GM23338 (cell line): ENCODE measurements around the gene NPC2. TPM values are rescaled to one million over a fixed set of nuclear protein-coding genes. Genes with fewer than 3 reads are reported as not detected.

Experiments
- ATAC-seq: fragments of 200-7000 bp; cut with Tn5 transposase; 3 replicates; pipeline ENCODE4 v1.9.1; 2020
- DNase-seq: peaks from one replicate; pipeline ENCODE4 v3.0.0-alpha.2; 2015; ENCODE audit warnings: low spot score
- H2AFZ ChIP-seq: fragments of 200-600 bp; sonication (generic); 2 replicates; pipeline ENCODE4 v1.8.0; 2016; ENCODE audit warnings: antibody characterized with exemption, mild to moderate bottlenecking, moderate library complexity
- H3F3A ChIP-seq: fragments of 200-600 bp; sonication (generic); replicated peaks from 2 replicates; pipeline ENCODE4 v1.8.0; 2017; ENCODE audit warnings: antibody characterized with exemption, mixed run types, low read depth
- H3K27ac ChIP-seq: fragments of 200-600 bp; sonication (generic); 2 replicates; pipeline ENCODE4 v1.6.1; 2016; ENCODE audit warnings: low read depth
- H3K27me3 ChIP-seq: fragments of 200-600 bp; sonication (generic); 2 replicates; pipeline ENCODE4 v1.8.0; 2016; ENCODE audit warnings: mild to moderate bottlenecking, mixed run types, moderate library complexity; ENCODE audit not compliant: insufficient read depth
- H3K36me3 ChIP-seq: fragments of 200-600 bp; sonication (generic); 2 replicates; pipeline ENCODE4 v1.8.0; 2016; ENCODE audit warnings: mild to moderate bottlenecking; ENCODE audit not compliant: insufficient read depth
- H3K4me1 ChIP-seq: fragments of 200-600 bp; sonication (generic); 2 replicates; pipeline ENCODE4 v1.8.0; 2016; ENCODE audit warnings: mild to moderate bottlenecking, moderate library complexity; ENCODE audit not compliant: insufficient read depth
- H3K4me2 ChIP-seq: fragments of 200-600 bp; sonication (generic); 2 replicates; pipeline ENCODE4 v1.7.1; 2017; ENCODE audit warnings: mixed run types
- H3K4me3 ChIP-seq: fragments of 200-600 bp; sonication (generic); 2 replicates; pipeline ENCODE4 v1.6.1; 2016; ENCODE audit warnings: mixed run types
- H3K79me2 ChIP-seq: fragments of 200-600 bp; sonication (generic); replicated peaks from 2 replicates; pipeline ENCODE4 v1.8.0; 2017; ENCODE audit warnings: mild to moderate bottlenecking; ENCODE audit not compliant: insufficient read depth
- H3K9me2 ChIP-seq: fragments of 200-600 bp; sonication (generic); 2 replicates; pipeline ENCODE4 v1.8.0; 2017; ENCODE audit not compliant: insufficient read depth
- H4K20me1 ChIP-seq: fragments of 200-600 bp; sonication (generic); replicated peaks from 2 replicates; pipeline ENCODE4 v1.8.0; 2017; ENCODE audit warnings: mild to moderate bottlenecking; ENCODE audit not compliant: insufficient read depth
- H3K27ac Mint-ChIP-seq: 2 replicates; pipeline ENCODE4 v1.8.0; 2020; ENCODE audit warnings: inconsistent platforms, mild to moderate bottlenecking, moderate library complexity, mixed read lengths
- H3K27me3 Mint-ChIP-seq: 3 replicates; pipeline ENCODE4 v1.8.0; 2022; ENCODE audit warnings: low read depth, mild to moderate bottlenecking, moderate library complexity, mixed read lengths, inconsistent platforms; ENCODE audit not compliant: insufficient read depth, poor library complexity
- H3K36me3 Mint-ChIP-seq: 3 replicates; pipeline ENCODE4 v1.8.0; 2021; ENCODE audit warnings: low read depth, mild to moderate bottlenecking, inconsistent platforms, moderate library complexity, mixed read lengths
- H3K4me1 Mint-ChIP-seq: 3 replicates; pipeline ENCODE4 v1.8.0; 2020; ENCODE audit warnings: mild to moderate bottlenecking, inconsistent platforms, mixed read lengths
- H3K4me3 Mint-ChIP-seq: 3 replicates; pipeline ENCODE4 v1.8.0; 2021; ENCODE audit warnings: moderate library complexity, mild to moderate bottlenecking, inconsistent platforms, mixed read lengths
- H3K9me3 Mint-ChIP-seq: 3 replicates; pipeline ENCODE4 v1.8.0; 2020; ENCODE audit warnings: moderate library complexity, mild to moderate bottlenecking, inconsistent platforms, mixed read lengths
- CREB1 ChIP-seq: fragments of 250-450 bp; sonication (Bioruptor Pico); IDR thresholded peaks from 2 replicates; pipeline ENCODE4 v1.5.0; 2020; ENCODE audit warnings: low read depth, mild to moderate bottlenecking, moderate library complexity
- CTCF ChIP-seq, 2 experiments: fragments of 200-600 bp in 1 of 2; sonication (generic) in 1 of 2; conservative IDR thresholded peaks; 2 replicates each; pipeline versions ENCODE4 v1.5.1 to v1.6.1; 2016 to 2017; ENCODE audit warnings: antibody characterized with exemption in 2 of 2, low read depth in 2 of 2, mild to moderate bottlenecking in 2 of 2, moderate library complexity in 1 of 2
- ETS1 ChIP-seq: IDR thresholded peaks from 2 replicates; pipeline ENCODE4 v1.6.1; 2016; ENCODE audit warnings: antibody characterized with exemption
- EZH2 ChIP-seq: fragments of 200-600 bp; sonication (generic); IDR thresholded peaks from one replicate; pipeline ENCODE4 v1.8.0; 2017; ENCODE audit warnings: antibody characterized with exemption, mild to moderate bottlenecking, low read depth; ENCODE audit not compliant: unreplicated experiment
- EZH2phosphoT487 ChIP-seq: fragments of 200-600 bp; sonication (generic); IDR thresholded peaks from one replicate; pipeline ENCODE4 v1.8.1; 2018; ENCODE audit warnings: antibody characterized with exemption; ENCODE audit not compliant: unreplicated experiment
- JUNB ChIP-seq: IDR thresholded peaks from one replicate; pipeline ENCODE4 v1.6.1; 2016; ENCODE audit warnings: antibody characterized with exemption; ENCODE audit not compliant: unreplicated experiment
- NANOG ChIP-seq: IDR thresholded peaks from 2 replicates; pipeline ENCODE4 v1.6.1; 2016; ENCODE audit warnings: antibody characterized with exemption, borderline replicate concordance
- STAT1 ChIP-seq: IDR thresholded peaks from one replicate; pipeline ENCODE4 v1.6.1; 2016; ENCODE audit warnings: antibody characterized with exemption; ENCODE audit not compliant: unreplicated experiment
- ZNF114 ChIP-seq: fragments of 250-450 bp; sonication (Bioruptor Pico); IDR thresholded peaks from 2 replicates; pipeline ENCODE4 v1.5.0; 2020; ENCODE audit warnings: mild to moderate bottlenecking, moderate library complexity
- ZNF331 ChIP-seq: fragments of 250-450 bp; sonication (Bioruptor Pico); IDR thresholded peaks from 2 replicates; pipeline ENCODE4 v1.5.0; 2020; ENCODE audit warnings: low read depth, mild to moderate bottlenecking, moderate library complexity
- polyA plus RNA-seq: library from polyadenylated mRNA; unstranded; fragments of >200 nt; fragmentation: Nextera tagmentation; extraction: Ambion mirVana; gene quantifications from 2 replicates; pipeline ENCODE4 v1.2.1, GENCODE V29; 2016
- total RNA-seq: library from RNA; depleted of rRNA; stranded (reverse); fragments of >200 nt; shearing (Covaris generic); gene quantifications from 2 replicates; pipeline ENCODE4 v1.2.3, GENCODE V29; 2014
- TF ChIP-seq, protein P1 (sequence below): IDR thresholded peaks from one replicate; pipeline ENCODE4 v1.6.1; 2018; ENCODE audit warnings: antibody characterized with exemption; ENCODE audit not compliant: unreplicated experiment

The NPC2 gene
- total and polyA plus RNA-seq, 2 experiments from 2014 or later: 287 to 344 TPM

- Histone ChIP-seq H3K27ac (no peak overlapping the region), H3K4me2 (no peak overlapping the region), H3K27me3 (no peaks in the 10 kb centered on the region), H3K36me3 (no peaks in the 10 kb centered on the region), H3K79me2 (no peaks in the 10 kb centered on the region), H2AFZ (no peak overlapping the region), H3K4me1 (peaks cover 23% of the 10 kb centered on the region), H3F3A (peaks cover 15% of the 10 kb centered on the region; the same call in 1 of the 2 replicates), H4K20me1 (no peaks in the 10 kb centered on the region), H3K9me2 (no peaks in the 10 kb centered on the region), H3K4me3 (no peak overlapping the region)
- Mint-ChIP-seq H3K27me3 (peaks cover 13% of the 10 kb centered on the region), H3K36me3 (no peaks in the 10 kb centered on the region), H3K9me3 (no peaks in the 10 kb centered on the region), H3K27ac (no peak overlapping the region), H3K4me1 (peaks cover 47% of the 10 kb centered on the region), H3K4me3 (no peak overlapping the region)
- DNase-seq (no peak), ATAC-seq (no peak)
- TF ChIP-seq JUNB (no peak), EZH2phosphoT487 (no peak), CTCF (conservative IDR thresholded peaks at IDR 0.05; ENCODE audit: low read depth in 2 of 2) (no peak)
Observed at GRCh38 chr14:74503938-74504335, 10.8 kb upstream of the NPC2 start.

DNA sequence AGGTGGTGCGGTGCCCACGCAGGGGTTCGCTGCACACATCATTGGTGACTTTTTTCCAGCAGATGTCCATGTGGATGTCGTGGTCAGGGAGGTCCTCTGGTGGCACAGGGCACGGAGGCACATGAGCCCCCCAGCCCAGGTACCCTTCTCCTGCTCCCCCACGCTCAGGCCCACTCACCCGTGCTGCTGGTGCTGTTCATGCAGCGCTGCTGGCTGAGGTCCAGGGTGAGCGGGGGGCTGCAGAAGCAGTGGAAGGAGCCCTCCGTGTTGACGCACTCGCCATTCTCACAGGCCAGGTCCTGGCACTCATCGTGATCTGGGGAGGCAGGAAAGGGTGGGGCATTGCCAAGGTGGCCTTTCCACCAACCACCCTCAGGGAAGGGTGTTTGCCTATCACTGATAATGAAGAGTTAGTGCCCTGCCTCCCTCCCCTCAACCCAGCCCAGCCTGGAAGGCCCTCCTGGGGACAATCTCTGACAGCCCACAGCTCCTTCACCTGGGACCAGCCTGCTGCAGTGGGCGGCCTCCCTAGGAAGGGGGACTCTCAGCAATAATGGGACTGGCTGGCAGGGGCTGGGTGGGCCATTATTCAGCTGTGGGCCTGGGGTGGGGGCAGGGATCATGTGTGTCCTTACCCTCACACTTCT is 10.3 kb upstream of the NPC2 start:
- H3K27me3 Mint-ChIP-seq: peaks cover 9% of the 10 kb centered on the region
- ATAC-seq: no peak
- TF ChIP-seq ETS1: no peak
- TF ChIP-seq ZNF331: no peak
- no peak for TF ChIP-seq STAT1
- TF ChIP-seq JUNB: no peak
- TF ChIP-seq, protein P1, sequence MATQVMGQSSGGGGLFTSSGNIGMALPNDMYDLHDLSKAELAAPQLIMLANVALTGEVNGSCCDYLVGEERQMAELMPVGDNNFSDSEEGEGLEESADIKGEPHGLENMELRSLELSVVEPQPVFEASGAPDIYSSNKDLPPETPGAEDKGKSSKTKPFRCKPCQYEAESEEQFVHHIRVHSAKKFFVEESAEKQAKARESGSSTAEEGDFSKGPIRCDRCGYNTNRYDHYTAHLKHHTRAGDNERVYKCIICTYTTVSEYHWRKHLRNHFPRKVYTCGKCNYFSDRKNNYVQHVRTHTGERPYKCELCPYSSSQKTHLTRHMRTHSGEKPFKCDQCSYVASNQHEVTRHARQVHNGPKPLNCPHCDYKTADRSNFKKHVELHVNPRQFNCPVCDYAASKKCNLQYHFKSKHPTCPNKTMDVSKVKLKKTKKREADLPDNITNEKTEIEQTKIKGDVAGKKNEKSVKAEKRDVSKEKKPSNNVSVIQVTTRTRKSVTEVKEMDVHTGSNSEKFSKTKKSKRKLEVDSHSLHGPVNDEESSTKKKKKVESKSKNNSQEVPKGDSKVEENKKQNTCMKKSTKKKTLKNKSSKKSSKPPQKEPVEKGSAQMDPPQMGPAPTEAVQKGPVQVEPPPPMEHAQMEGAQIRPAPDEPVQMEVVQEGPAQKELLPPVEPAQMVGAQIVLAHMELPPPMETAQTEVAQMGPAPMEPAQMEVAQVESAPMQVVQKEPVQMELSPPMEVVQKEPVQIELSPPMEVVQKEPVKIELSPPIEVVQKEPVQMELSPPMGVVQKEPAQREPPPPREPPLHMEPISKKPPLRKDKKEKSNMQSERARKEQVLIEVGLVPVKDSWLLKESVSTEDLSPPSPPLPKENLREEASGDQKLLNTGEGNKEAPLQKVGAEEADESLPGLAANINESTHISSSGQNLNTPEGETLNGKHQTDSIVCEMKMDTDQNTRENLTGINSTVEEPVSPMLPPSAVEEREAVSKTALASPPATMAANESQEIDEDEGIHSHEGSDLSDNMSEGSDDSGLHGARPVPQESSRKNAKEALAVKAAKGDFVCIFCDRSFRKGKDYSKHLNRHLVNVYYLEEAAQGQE: no peak
- TF ChIP-seq CTCF (conservative IDR thresholded peaks at IDR 0.05; ENCODE audit: low read depth in 2 of 2): no peak
- no peak for TF ChIP-seq EZH2
- TF ChIP-seq ZNF114 (CRISPR knock-in tag): no peak
- no peak for TF ChIP-seq EZH2phosphoT487
- no peak for TF ChIP-seq NANOG
- no peak for TF ChIP-seq CREB1 (CRISPR knock-in tag)

More for the DNA sequence above, 10.3 kb upstream of the NPC2 start:
- no peak overlapping the region for H3K27ac ChIP-seq
- H2AFZ ChIP-seq: no peak overlapping the region
- Mint-ChIP-seq H3K9me3 (no peaks in the 10 kb centered on the region), H3K36me3 (no peaks in the 10 kb centered on the region; the same call in 2 of the 3 replicates), H3K4me3 (no peak overlapping the region), H3K27ac (no peak overlapping the region), H3K4me1 (peaks cover 44% of the 10 kb centered on the region)
- H3K9me2 ChIP-seq: no peaks in the 10 kb centered on the region
- no peaks in the 10 kb centered on the region for H3K36me3 ChIP-seq
- H3K4me3 ChIP-seq: no peak overlapping the region
- no peak for DNase-seq
- no peak overlapping the region for H3K4me2 ChIP-seq
- H3F3A ChIP-seq: peaks cover 15% of the 10 kb centered on the region; the same call in 1 of the 2 replicates
- H3K27me3 ChIP-seq: no peaks in the 10 kb centered on the region
- no peaks in the 10 kb centered on the region for H3K79me2 ChIP-seq
- H3K4me1 ChIP-seq: peaks cover 23% of the 10 kb centered on the region
- no peaks in the 10 kb centered on the region for H4K20me1 ChIP-seq
